ENCODE data around the gene DZIP1.
A peak's percentile ranks its signal among the peaks of the same experiment; 100 is the strongest.

DZIP1 gene

DNA sequence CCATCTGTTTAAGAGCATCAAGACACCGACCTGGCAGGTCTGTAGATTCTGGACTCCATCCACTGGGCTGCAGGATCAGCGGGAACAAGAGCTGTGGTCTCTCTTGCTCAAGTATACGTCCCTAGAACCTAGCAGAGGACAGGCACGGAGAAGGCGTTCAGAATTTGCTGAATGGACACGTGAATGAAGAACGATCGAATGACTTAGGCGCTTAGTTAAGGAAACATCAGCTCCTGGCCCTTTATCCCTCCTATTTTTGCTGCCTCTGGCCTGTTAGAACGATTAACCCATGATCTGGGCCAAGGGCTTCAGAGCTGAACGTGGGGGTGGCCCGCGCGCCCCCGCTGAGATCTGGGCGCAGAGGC lies 953 bp downstream of the DZIP1 start:
- no peak for TF ChIP-seq CTCF (IDR thresholded peaks at IDR 0.05; ENCODE audit: low read length, missing control alignments)
- H3K4me3 ChIP-seq (replicated peaks; ENCODE audit: low read depth, low read length): peak overlapping the region; percentile 73
- DNase-seq (ENCODE audit: low read depth): peak; percentile 51

- H3K4me3 ChIP-seq (replicated peaks; ENCODE audit: low read depth, low read length): peak overlapping the region; percentile 73
- no peak for DNase-seq (ENCODE audit: low read depth)
- no peak for TF ChIP-seq CTCF (IDR thresholded peaks at IDR 0.05; ENCODE audit: low read length, missing control alignments)
These were observed 1.5 kb downstream of the DZIP1 start for GRCh38 chr13:95642999-95643398.

DNA sequence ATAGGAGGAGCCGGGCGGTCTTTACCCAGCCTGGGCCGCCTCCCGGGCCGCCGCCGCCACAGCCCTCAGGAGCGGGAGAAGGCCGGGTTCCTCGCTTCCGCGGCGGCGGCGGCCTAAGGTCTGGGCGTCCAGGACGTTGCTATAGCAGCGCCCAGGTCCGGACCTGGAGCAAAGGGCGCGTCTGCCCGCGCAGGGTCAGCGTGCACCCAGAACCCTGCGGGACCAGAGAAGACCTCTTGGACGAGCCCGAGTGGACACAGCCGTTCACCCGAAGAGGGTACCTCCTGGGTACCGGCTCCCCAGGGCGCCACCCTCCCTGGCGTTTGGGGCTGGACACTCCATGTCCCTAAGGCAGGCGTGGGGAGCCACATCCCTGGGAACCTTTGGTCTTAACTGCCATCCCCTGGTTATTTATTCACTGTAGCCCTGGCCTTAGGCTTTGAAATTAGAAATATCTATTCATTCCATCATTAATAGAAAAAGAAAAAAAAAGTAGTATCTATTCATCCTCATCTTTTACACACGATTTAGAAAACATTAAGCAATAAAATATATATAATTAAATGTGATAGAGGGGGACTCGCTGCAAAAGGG lies 2.4 kb downstream of the DZIP1 start:
- peak; percentile 50 for DNase-seq (ENCODE audit: low read depth)
- H3K4me3 ChIP-seq (replicated peaks; ENCODE audit: low read depth, low read length): peak overlapping the region; percentile 73
- no peak for TF ChIP-seq CTCF (IDR thresholded peaks at IDR 0.05; ENCODE audit: low read length, missing control alignments)

DNA sequence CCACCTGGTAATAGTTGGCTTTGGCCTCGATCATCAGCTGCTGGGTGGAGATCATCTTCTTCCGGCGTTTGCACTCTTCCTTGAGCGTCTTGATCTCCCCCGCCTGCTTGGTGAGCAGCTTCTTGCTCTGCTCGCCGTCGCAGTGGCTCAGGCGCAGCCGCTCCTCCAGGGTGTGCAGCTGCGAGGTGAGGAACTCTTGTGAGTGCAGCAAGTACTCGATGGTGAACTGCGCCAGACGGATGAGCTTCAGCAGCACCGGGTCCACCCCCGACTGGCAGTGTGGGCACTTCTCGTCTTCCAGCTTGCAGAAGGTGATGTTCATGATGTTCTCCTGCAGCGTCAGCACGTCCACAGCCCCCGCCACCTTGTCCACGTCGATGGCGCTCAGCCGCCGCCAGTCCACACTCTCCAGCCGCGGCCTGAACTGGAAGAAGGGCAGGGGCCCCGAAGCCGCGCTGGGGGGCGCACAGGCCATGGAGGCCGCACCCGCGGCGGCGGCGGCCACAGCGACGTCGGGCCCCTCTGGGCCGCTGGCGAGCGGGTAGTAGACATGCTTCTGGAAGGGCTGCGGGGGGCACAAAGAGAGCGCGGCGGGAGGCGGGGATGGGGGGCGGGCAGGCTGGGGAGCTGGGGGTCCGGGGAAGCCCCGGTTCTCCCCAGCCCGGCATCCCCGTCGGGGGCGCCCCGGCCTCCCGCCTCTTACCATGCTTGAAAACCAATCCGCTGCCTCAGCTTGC lies 3.0 kb downstream of the DZIP1 start:
- peak; percentile 18 for DNase-seq (ENCODE audit: low read depth)
- TF ChIP-seq CTCF (IDR thresholded peaks at IDR 0.05; ENCODE audit: low read length, missing control alignments): no peak
- peak overlapping the region; percentile 73 for H3K4me3 ChIP-seq (replicated peaks; ENCODE audit: low read depth, low read length)

DNA sequence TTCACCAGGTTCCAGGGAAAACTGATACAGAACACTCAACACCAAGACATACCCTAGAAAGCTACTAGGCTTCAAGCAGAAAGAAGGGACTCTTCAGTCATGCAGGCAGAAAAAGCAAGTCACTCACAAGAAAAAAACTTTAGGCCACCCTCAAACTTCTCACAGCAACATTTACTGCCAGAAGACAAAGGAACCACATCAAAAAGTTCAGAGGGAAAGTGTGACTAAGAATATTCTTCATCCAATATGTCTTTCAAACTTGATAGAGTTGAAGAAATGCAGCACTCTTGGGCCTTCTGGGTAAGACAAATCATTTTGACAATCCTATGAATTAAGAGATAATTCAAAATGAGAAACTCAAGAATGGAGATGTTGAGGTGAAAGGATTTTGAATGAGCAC lies 7.7 kb downstream of the DZIP1 start:
- H3K4me3 ChIP-seq (replicated peaks; ENCODE audit: low read depth, low read length): no peak overlapping the region
- TF ChIP-seq CTCF (IDR thresholded peaks at IDR 0.05; ENCODE audit: low read length, missing control alignments): no peak
- no peak for DNase-seq (ENCODE audit: low read depth)

GRCh38 chr13:95630593-95630992 lies 13.9 kb downstream of the DZIP1 start:
- no peak overlapping the region for H3K4me3 ChIP-seq (replicated peaks; ENCODE audit: low read depth, low read length)
- TF ChIP-seq CTCF (IDR thresholded peaks at IDR 0.05; ENCODE audit: low read length, missing control alignments): no peak
- no peak for DNase-seq (ENCODE audit: low read depth)

DNA sequence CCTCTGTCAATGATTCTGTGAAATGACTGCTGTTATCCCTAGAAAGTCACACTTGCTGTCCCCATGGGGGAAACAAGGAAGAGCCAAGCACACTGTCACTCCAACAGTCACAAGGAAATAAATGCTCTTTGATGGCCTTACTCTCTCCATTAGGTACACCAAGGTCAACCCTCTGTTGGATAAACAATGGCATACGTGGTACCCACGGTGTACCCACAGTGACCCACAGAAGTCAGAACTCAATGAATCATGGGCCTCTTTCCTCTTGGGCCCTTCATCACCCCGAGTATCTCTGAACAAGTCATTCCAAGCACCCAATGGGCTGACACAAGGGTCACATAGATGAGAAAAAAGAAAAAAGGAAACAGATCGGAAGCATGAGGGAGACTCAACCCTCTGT lies 15.4 kb downstream of the DZIP1 start:
- DNase-seq (ENCODE audit: low read depth): no peak
- no peak overlapping the region for H3K4me3 ChIP-seq (replicated peaks; ENCODE audit: low read depth, low read length)
- TF ChIP-seq CTCF (IDR thresholded peaks at IDR 0.05; ENCODE audit: low read length, missing control alignments): no peak

Data from fibroblast of pulmonary artery (primary cell).